K562 (cell line): ENCODE data around the gene PARP1. TPM values are rescaled to one million over a fixed set of nuclear protein-coding genes. Genes with fewer than 3 reads are reported as not detected.

Experiments used
- ATAC-seq: fragments of 200-7000 bp; cut with Tn5 transposase; 3 replicates; pipeline ENCODE4 v1.9.1; 2020; ENCODE audit warnings: moderate library complexity
- BruUV-seq: library from RNA; stranded (reverse); fragments of 400-500 nt; replicated peaks from 2 replicates; lab custom pipeline; 2021; lab: Mats Ljungman, UMichigan
- CTCF ChIA-PET: fragments of 300-600 bp; formaldehyde crosslinking; extraction: SDS; loops from one replicate; lab custom pipeline; 2021; ENCODE audit warnings: low intra/inter-chr PET ratio; lab: Yijun Ruan, JAX
- POLR2A ChIA-PET: fragments of 300-600, 350-650 bp; sonication (Branson Sonifier 250); formaldehyde crosslinking; extraction: SDS; loops from one replicate; lab custom pipeline; 2021; ENCODE audit warnings: antibody characterized with exemption, inconsistent platforms; lab: Yijun Ruan, JAX
- DNase-seq, 4 experiments: peaks; one replicate each; pipeline versions ENCODE4 v3.0.0 to v3.0.0-alpha.2; 2011 to 2018; ENCODE audit warnings: low spot score in 3 of 4, mixed read lengths in 3 of 4; ENCODE audit errors: extremely low read depth in 1 of 4
- FAIRE-seq: peaks from 2 replicates; lab custom pipeline; 2011; peaks lifted over from hg19 to GRCh38; lab: Jason Lieb, UNC
- H2AFZ ChIP-seq: 2 replicates; pipeline ENCODE4 v1.6.0; 2011; ENCODE audit warnings: low read depth, low read length, control low read depth, inconsistent platforms
- H3K27ac ChIP-seq: fragments of 200-600 bp; 3 replicates; pipeline ENCODE4 v1.8.0; 2011; ENCODE audit warnings: low read depth, mild to moderate bottlenecking, control low read depth, inconsistent platforms, low read length, moderate library complexity, mixed read lengths; ENCODE audit errors: extremely low read depth
- H3K27me3 ChIP-seq, 2 experiments: fragments of 300-600 bp in 1 of 2; 2 replicates in 1 of 2; 3 replicates in 1 of 2; pipeline versions ENCODE4 v1.6.0 to v1.8.0; 2011; ENCODE audit warnings: inconsistent platforms in 2 of 2, low read length in 2 of 2, mild to moderate bottlenecking in 1 of 2, mixed read lengths in 1 of 2, moderate library complexity in 1 of 2; ENCODE audit not compliant: control insufficient read depth in 2 of 2, insufficient read depth in 2 of 2
- H3K36me3 ChIP-seq: fragments of 300-600 bp; 3 replicates; pipeline ENCODE4 v1.8.0; 2011; ENCODE audit warnings: mild to moderate bottlenecking, low read length, inconsistent platforms; ENCODE audit not compliant: control insufficient read depth, insufficient read depth
- H3K4me1 ChIP-seq, 2 experiments: fragments of 200-600 bp in 1 of 2; replicated peaks in 1 of 2; 2 replicates in 1 of 2; 3 replicates in 1 of 2; pipeline versions ENCODE4 v1.5.1 to v1.8.0; 2011; ENCODE audit warnings: inconsistent platforms in 2 of 2, low read length in 2 of 2, mild to moderate bottlenecking in 1 of 2, mixed read lengths in 1 of 2, moderate library complexity in 1 of 2; ENCODE audit not compliant: control insufficient read depth in 2 of 2, insufficient read depth in 2 of 2
- H3K4me2 ChIP-seq: 2 replicates; pipeline ENCODE4 v1.6.1; 2011; ENCODE audit warnings: low read length, control low read depth, inconsistent platforms, mixed read lengths; ENCODE audit not compliant: insufficient read depth
- H3K4me3 ChIP-seq: fragments of 200-600 bp; sonication (generic), shearing (Covaris generic); 2 replicates; pipeline ENCODE4 v1.5.1; 2016; ENCODE audit warnings: control low read depth, inconsistent platforms
- H3K79me2 ChIP-seq: fragments of 200-600 bp; 3 replicates; pipeline ENCODE4 v1.8.0; 2011; ENCODE audit warnings: low read length, inconsistent platforms; ENCODE audit not compliant: control insufficient read depth, insufficient read depth
- H3K9ac ChIP-seq, 2 experiments: 2 replicates each; pipeline versions ENCODE4 v1.6.0 to v1.6.1; 2011; ENCODE audit warnings: low read depth in 2 of 2, low read length in 2 of 2, control low read depth in 1 of 2, inconsistent platforms in 1 of 2, mild to moderate bottlenecking in 1 of 2, mixed read lengths in 1 of 2; ENCODE audit not compliant: insufficient read depth in 1 of 2
- H3K9me1 ChIP-seq: one replicate; pipeline ENCODE4 v1.6.0; 2011; ENCODE audit warnings: inconsistent platforms, mild to moderate bottlenecking, low read length, moderate library complexity; ENCODE audit not compliant: control insufficient read depth, insufficient read depth
- H3K9me3 ChIP-seq: replicated peaks from 2 replicates; pipeline ENCODE4 v1.5.1; 2011; ENCODE audit warnings: low read depth, low read length, inconsistent platforms; ENCODE audit not compliant: control insufficient read depth, insufficient read depth
- H4K20me1 ChIP-seq: replicated peaks from 2 replicates; pipeline ENCODE4 v1.6.1; 2011; ENCODE audit warnings: low read length, inconsistent platforms, mixed read lengths; ENCODE audit not compliant: control insufficient read depth, insufficient read depth
- CCAR2 ChIP-seq: fragments of 200-400 bp; formaldehyde crosslinking; IDR thresholded peaks from 2 replicates; pipeline ENCODE4 v1.6.1; 2017; ENCODE audit warnings: mild to moderate bottlenecking, low read depth, low read length
- CEBPG ChIP-seq, 3 experiments: fragments of 200-800 bp in 1 of 3; sonication (Bioruptor generic) in 1 of 3; sonication (generic) in 1 of 3; formaldehyde crosslinking in 1 of 3; IDR thresholded peaks in 2 of 3; conservative IDR thresholded peaks in 1 of 3; 2 replicates each; pipeline versions ENCODE4 v1.6.1 to v1.8.0; 2016 to 2022; ENCODE audit warnings: missing compliant biosample characterization in 2 of 3, missing genetic modification characterization in 2 of 3, mild to moderate bottlenecking in 1 of 3, missing genetic modification reagents in 1 of 3
- DPF2 ChIP-seq: fragments of 450-650 bp; IDR thresholded peaks from 2 replicates; pipeline ENCODE4 v1.6.1; 2016
- FIP1L1 ChIP-seq: fragments of 200-400 bp; formaldehyde crosslinking; IDR thresholded peaks from 2 replicates; pipeline ENCODE4 v1.6.1; 2018; ENCODE audit warnings: mild to moderate bottlenecking, low read depth, low read length; ENCODE audit not compliant: poor library complexity, severe bottlenecking
- MYC ChIP-seq, 2 experiments: fragments of 250-450 bp in 1 of 2; sonication (Bioruptor Pico) in 1 of 2; IDR thresholded peaks; 2 replicates each; pipeline versions ENCODE4 v1.5.1 to v1.6.1; 2012 to 2021; ENCODE audit warnings: low read depth in 2 of 2, borderline replicate concordance in 1 of 2, improper control_type of control experiment in 1 of 2, low read length in 1 of 2, mild to moderate bottlenecking in 1 of 2, moderate library complexity in 1 of 2
- RBM17 ChIP-seq: fragments of 200-400 bp; formaldehyde crosslinking; IDR thresholded peaks from 2 replicates; pipeline ENCODE4 v1.6.1; 2017; ENCODE audit warnings: low read depth, mild to moderate bottlenecking, low read length, borderline replicate concordance
- RBM39 ChIP-seq: fragments of 200-400 bp; formaldehyde crosslinking; optimal IDR thresholded peaks from 2 replicates; pipeline ENCODE3; 2018; ENCODE audit warnings: low read depth, low read length
- SAFB ChIP-seq: fragments of 200-400 bp; formaldehyde crosslinking; IDR thresholded peaks from 2 replicates; pipeline ENCODE4 v1.6.1; 2017; ENCODE audit warnings: low read depth, low read length, borderline replicate concordance
- SIN3B ChIP-seq: fragments of 450-650 bp; IDR thresholded peaks from 2 replicates; pipeline ENCODE4 v1.6.1; 2017; ENCODE audit warnings: low read depth, mild to moderate bottlenecking, moderate library complexity
- SRSF1 ChIP-seq: fragments of 200-400 bp; formaldehyde crosslinking; IDR thresholded peaks from 2 replicates; pipeline ENCODE4 v1.6.1; 2017; ENCODE audit warnings: mild to moderate bottlenecking, low read depth, low read length, moderate library complexity
- ZNF445 ChIP-seq: fragments of 250-450 bp; sonication (Bioruptor Pico); IDR thresholded peaks from 2 replicates; pipeline ENCODE4 v1.4.0; 2020; ENCODE audit warnings: low read depth, mild to moderate bottlenecking, moderate library complexity
- ZNF778 ChIP-seq: fragments of 450-650 bp; formaldehyde crosslinking; IDR thresholded peaks from 2 replicates; pipeline ENCODE4 v1.4.0; 2020; ENCODE audit warnings: mild to moderate bottlenecking, moderate library complexity
- ZNF830 ChIP-seq: fragments of 250-450 bp; sonication (Bioruptor Pico); IDR thresholded peaks from 2 replicates; pipeline ENCODE4 v1.5.0; 2021; ENCODE audit warnings: mild to moderate bottlenecking
- WGBS: fragments of 100-300 bp; shearing (Covaris generic); methylation state at CpG from one replicate; pipeline ENCODE4 v1.1.6; 2016; ENCODE audit warnings: low coverage, mixed read lengths; ENCODE audit not compliant: insufficient coverage; ENCODE audit errors: missing lambda C conversion rate; 5-methylcytosine and 5-hydroxymethylcytosine counted together
- in situ Hi-C: fragments of 300-500 bp; cut with MboI; formaldehyde crosslinking; loops from 4 replicates; pipeline ENCODE4 v1.15.0; 2018; ENCODE audit warnings: inconsistent platforms, mixed read lengths
- intact Hi-C: fragments of 100-400 bp; cut with micrococcal nuclease; formaldehyde crosslinking; loops from 2 replicates; pipeline ENCODE4 v1.14.2; 2022
- polyA plus RNA-seq, 8 experiments: library from polyadenylated mRNA; depleted of rRNA in 4 of 8; stranded (reverse) in 5 of 8; unstranded in 3 of 8; fragments of >200 nt; fragmentation: Nextera tagmentation in 2 of 8; fragmentation: Illumina TruSeq in 1 of 8; extraction: Ambion mirVana in 2 of 8; extraction: Trizol in 1 of 8; gene quantifications; 2 replicates each; pipeline versions ENCODE4 v1.2.1 to v1.2.3, GENCODE V29; 2011 to 2014; ENCODE audit warnings: inconsistent platforms in 1 of 8, missing spikeins in 1 of 8
- total RNA-seq, 7 experiments: library from RNA; depleted of rRNA in 6 of 7; stranded (reverse); fragments of >200 nt in 6 of 7; fragmentation: Illumina TruSeq in 2 of 7; extraction: Trizol in 2 of 7; gene quantifications; 2 replicates each; pipeline versions ENCODE4 v1.2.1 to v1.2.3, GENCODE V29; 2011 to 2021; ENCODE audit warnings: low replicate concordance in 1 of 7
- TF ChIP-seq, protein P1 (sequence below): fragments of 250-450 bp; sonication (Bioruptor Pico); IDR thresholded peaks from 2 replicates; pipeline ENCODE4 v1.5.0; 2021; ENCODE audit warnings: mild to moderate bottlenecking, moderate library complexity
- TF ChIP-seq, protein P2 (sequence below): sonication (generic); formaldehyde crosslinking; IDR thresholded peaks from 2 replicates; pipeline ENCODE4 v1.8.1; 2023; ENCODE audit warnings: mild to moderate bottlenecking, missing genetic modification reagents

PARP1 gene
- total and polyA plus RNA-seq, 9 of the 15 experiments (the other 6 are each of a cell fraction or from before 2014, with no cell fraction given) = 121 to 306 (median 250) TPM

DNA sequence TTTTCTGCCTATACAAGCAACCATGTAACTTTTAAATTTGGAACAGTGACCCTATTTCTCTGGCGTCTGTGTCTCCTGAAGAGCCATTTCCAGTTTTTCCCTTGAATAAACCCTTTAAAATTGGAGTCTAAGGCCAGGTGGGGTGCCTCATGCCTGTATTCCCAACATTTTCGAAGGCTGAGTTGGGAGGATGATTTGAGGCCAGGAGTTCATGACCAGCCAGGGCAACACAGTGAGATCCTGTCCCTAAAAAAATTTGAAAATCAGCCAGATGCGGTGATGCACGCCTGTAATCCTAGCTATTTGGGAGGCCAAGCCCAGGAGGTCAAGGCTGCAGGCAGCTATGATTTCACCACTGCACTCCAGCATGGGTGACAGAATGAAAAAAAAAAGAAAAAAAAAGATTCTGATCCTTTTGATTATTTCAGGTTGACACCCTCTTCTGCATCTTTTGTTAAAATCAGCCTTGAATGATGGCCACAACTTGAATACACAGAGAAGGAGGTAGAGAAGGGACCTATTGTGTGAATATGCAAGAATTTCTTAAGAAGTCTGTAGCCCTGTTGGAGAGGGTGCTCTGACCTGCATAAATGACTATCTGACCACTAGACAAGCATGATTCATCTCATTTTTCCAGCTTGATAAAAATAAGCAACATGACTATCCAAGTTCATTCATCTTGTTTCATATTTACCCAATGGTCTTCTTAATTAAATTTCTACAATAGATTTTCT is 40.2 kb upstream of the PARP1 start:
- no peak overlapping the region for H3K9ac ChIP-seq
- ATAC-seq = no peak
- no peak for TF ChIP-seq SAFB
- TF ChIP-seq ZNF445 (CRISPR knock-in tag) = no peak
- no peak for TF ChIP-seq CCAR2
- TF ChIP-seq CEBPG (CRISPR knock-in tag; IDR thresholded peaks at IDR 0.05) = no peak
- TF ChIP-seq CEBPG (tag; conservative IDR thresholded peaks at IDR 0.05 in 1 of 2, IDR thresholded peaks at IDR 0.05 in 1 of 2) = no peak
- no peak for TF ChIP-seq SRSF1
- TF ChIP-seq FIP1L1 = no peak
- no peak for TF ChIP-seq RBM39
- no peak for TF ChIP-seq MYC (IDR thresholded peaks at IDR 0.05; ENCODE audit: low read depth, low read length)
- no peak for TF ChIP-seq MYC (CRISPR knock-in tag; IDR thresholded peaks at IDR 0.05; ENCODE audit: borderline replicate concordance, low read depth)
- no peak for TF ChIP-seq ZNF778 (CRISPR knock-in tag)
- no peak for TF ChIP-seq RBM17
- TF ChIP-seq DPF2 = no peak
- no peak for TF ChIP-seq SIN3B
- no peak for TF ChIP-seq ZNF830 (CRISPR knock-in tag)
- TF ChIP-seq, protein P1, sequence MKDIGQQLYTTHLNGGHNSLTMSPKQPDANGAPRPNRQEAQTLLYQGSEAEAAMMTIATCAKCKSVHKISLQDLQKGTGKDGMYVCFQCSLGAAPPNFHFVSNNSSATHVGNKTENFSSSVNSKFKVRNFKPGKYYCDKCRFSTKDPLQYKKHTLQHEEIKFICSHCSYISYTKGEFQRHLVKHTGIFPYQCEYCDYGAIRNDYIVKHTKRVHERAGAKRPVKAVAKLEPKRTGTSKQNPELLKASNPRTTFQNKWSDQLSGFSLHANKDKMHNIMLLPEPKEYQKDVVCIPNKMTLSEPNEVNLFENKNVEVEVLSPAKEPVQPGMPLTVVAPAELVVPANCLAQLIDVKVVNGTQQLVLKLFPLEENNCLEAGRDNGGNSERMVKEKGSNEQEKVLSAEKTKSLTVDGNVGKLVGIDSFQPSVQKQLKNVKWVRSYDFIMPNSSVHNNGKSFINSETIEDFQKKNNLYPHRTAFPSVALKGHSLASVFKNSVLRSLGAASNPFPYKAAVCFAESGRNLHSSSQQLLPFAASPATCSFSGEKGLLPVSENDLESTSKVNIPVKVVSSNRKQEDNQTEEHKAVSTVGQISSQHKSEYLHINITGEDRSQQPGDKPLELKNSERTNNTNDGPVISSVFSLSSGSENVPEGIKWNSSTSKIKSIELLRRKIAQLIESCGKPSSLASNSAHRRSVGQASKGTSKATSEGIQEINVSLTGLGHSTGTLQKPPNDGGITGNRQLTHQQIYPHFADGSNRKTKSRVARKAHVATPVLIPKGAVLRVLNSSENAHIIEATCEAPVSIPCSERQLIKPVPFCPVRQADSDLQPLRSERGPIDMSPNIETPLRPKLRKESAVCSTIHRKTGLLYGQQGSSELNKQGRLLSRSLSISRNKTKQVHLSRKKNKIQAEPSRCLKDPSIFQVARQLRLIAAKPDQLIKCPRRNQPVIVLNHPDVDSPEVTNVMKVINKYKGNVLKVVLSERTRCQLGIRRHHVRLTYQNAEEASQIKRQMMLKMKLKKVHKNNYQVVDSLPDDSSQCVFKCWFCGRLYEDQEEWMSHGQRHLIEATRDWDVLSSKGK (CRISPR knock-in tag) = no peak
- TF ChIP-seq, protein P2, sequence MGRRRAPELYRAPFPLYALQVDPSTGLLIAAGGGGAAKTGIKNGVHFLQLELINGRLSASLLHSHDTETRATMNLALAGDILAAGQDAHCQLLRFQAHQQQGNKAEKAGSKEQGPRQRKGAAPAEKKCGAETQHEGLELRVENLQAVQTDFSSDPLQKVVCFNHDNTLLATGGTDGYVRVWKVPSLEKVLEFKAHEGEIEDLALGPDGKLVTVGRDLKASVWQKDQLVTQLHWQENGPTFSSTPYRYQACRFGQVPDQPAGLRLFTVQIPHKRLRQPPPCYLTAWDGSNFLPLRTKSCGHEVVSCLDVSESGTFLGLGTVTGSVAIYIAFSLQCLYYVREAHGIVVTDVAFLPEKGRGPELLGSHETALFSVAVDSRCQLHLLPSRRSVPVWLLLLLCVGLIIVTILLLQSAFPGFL (CRISPR knock-in tag) = no peak

More for the DNA sequence above, 40.2 kb upstream of the PARP1 start:
- intact Hi-C loops (no loop called here), in situ Hi-C loops (no loop called here)
- Histone ChIP-seq H3K4me2 (no peak overlapping the region), H3K9me3 (no peaks in the 10 kb centered on the region), H3K79me2 (no peaks in the 10 kb centered on the region), H3K9me1 (no peaks in the 10 kb centered on the region), H2AFZ (no peak overlapping the region), H3K36me3 (no peaks in the 10 kb centered on the region), H3K27ac (no peak overlapping the region), H3K27me3 (peaks cover 37 to 48% of the 10 kb centered on the region in 2 experiments), H3K4me3 (no peak overlapping the region), H3K4me1 (no peaks in the 10 kb centered on the region; a peak in 1 of 5 replicates), H4K20me1 (no peaks in the 10 kb centered on the region)
- CTCF ChIA-PET = interaction anchor here (0.6 kb wide), 1 partner anchor 667 kb away, joined by 4 read pairs; no protein-coding TSS in a partner anchor
- BruUV-seq = no TSS peak
- no peak for FAIRE-seq
- DNase-seq = no peak
- POLR2A ChIA-PET = interaction anchor here (0.9 to 1.2 kb wide), 2 partner anchors 19 to 32 kb away, joined by 3 to 5 read pairs; no protein-coding TSS in a partner anchor
- WGBS = 2% methylated on average over 4 of the region's 4 CpGs
